Measurements from ENCODE around the gene SEMA4D. TPM values are rescaled to one million over a fixed set of nuclear protein-coding genes. Genes with fewer than 3 reads are reported as not detected.

SEMA4D gene
- total RNA-seq, 2 donors from 2014 or later = 17.1 to 52.7 TPM

GRCh38 chr9:89351584-89352300 lies 146.2 kb downstream of the SEMA4D start:
- Histone ChIP-seq H3K9me3 (no peaks in the 10 kb centered on the region), H3K27me3 (replicated peaks; ENCODE audit: insufficient read depth) (no peaks in the 10 kb centered on the region), H3K36me3 (peaks cover 2 to 26% of the 10 kb centered on the region in 2 donors), H3K4me3 (no peak overlapping the region), H3K4me1 (replicated peaks) (no peaks in the 10 kb centered on the region), H3K27ac (no peak overlapping the region)
- intact Hi-C loops (cut with DNase I) = no loop called here
- no peak for DNase-seq (ENCODE audit: low spot score)
- TF ChIP-seq CTCF (IDR thresholded peaks at IDR 0.05) = no peak
- TF ChIP-seq POLR2AphosphoS5 (IDR thresholded peaks at IDR 0.05) = no peak
- no peak for TF ChIP-seq POLR2A (IDR thresholded peaks at IDR 0.05)
- 92% methylated on average over 6 of the region's 6 CpGs for WGBS

DNA sequence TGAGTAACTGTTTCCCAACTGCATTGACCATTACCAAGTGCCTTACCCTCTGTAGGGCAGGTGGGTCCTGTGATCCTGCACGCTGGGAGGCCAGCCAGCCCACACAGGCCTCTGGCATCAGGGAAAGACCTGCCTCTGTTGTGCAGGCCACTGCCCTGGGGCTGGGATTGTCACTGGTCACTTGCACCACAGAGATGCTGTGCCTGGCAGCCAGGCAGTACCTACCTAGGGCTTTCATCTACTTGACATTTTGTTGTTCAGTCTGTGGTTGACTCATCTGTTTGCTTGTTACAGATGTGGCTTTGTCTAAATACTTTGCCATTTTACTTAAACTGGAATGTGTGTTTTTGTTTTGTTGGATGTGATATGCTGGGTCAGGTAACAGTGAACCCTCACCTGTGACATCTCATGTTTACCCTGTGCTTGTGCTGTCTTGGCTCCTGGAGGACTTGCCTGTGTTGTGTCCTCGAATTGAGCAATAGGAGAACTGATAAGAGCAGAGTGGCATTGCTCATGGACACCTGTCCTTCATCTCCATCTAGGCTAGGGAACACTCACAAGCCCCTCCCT lies 146.8 kb downstream of the SEMA4D start:
- intact Hi-C loops (cut with DNase I) = no loop called here
- Histone ChIP-seq H3K27ac (no peak overlapping the region), H3K36me3 (peaks cover 2 to 26% of the 10 kb centered on the region in 2 donors), H3K9me3 (no peaks in the 10 kb centered on the region), H3K4me1 (replicated peaks) (no peaks in the 10 kb centered on the region), H3K27me3 (replicated peaks; ENCODE audit: insufficient read depth) (no peaks in the 10 kb centered on the region), H3K4me3 (no peak overlapping the region)
- DNase-seq (ENCODE audit: low spot score) = no peak
- TF ChIP-seq POLR2AphosphoS5 (IDR thresholded peaks at IDR 0.05) = no peak
- no peak for TF ChIP-seq CTCF (IDR thresholded peaks at IDR 0.05)
- 88% methylated on average over 2 of the region's 2 CpGs for WGBS

DNA sequence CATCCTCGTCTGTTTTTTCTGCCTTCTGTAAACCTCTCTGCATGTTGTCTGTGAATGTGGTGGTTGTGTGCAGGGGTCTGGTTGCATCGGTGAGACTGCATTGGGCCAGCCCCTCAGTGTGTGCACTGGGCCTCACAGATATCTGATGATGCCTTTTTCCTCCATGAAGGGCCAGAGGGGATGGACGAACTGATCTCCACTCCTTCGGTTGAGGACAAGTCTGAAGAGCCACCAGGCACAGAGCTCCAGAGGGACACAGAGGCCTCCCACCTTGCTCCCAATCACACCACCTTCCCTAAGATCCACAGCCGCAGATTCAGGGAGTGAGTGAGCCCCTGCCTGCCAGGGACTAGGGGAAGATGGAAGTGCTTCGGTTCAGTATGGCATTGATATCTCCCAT lies 148.3 kb downstream of the SEMA4D start:
- Histone ChIP-seq H3K27me3 (replicated peaks; ENCODE audit: insufficient read depth) (no peaks in the 10 kb centered on the region), H3K9me3 (no peaks in the 10 kb centered on the region), H3K36me3 (peaks cover 2 to 26% of the 10 kb centered on the region in 2 donors), H3K27ac (no peak overlapping the region), H3K4me1 (replicated peaks) (no peaks in the 10 kb centered on the region), H3K4me3 (no peak overlapping the region)
- 94% methylated on average over 6 of the region's 6 CpGs for WGBS
- DNase-seq (ENCODE audit: low spot score) = no peak
- TF ChIP-seq CTCF (IDR thresholded peaks at IDR 0.05) (no peak), POLR2AphosphoS5 (IDR thresholded peaks at IDR 0.05) (no peak), POLR2A (IDR thresholded peaks at IDR 0.05) (no peak)
- intact Hi-C loops (cut with DNase I) = no loop called here

DNA sequence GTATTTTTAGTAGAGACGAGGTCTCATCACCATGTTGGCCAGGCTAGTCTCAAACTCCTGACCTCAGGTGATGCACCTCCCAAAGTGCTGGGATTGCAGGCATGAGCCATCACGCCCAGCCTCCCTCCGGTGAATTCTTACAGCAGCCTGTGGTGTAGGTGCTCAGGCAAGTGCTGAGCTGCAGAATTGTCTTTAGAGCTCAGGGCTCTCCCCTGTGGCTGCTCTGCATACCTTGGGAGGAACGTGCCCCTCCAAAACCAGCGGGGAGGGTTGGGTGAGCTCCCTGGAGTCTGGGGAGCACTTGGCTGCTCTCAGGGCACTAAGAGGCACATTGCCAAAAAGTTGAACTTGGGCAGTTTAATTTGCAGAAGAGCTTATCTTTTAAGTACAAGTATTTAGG lies 150.3 kb downstream of the SEMA4D start:
- no peaks in the 10 kb centered on the region for H3K4me1 ChIP-seq (replicated peaks)
- intact Hi-C loops (cut with DNase I) = no loop called here

More for the DNA sequence above, 150.3 kb downstream of the SEMA4D start:
- DNase-seq (ENCODE audit: low spot score) = no peak
- TF ChIP-seq CTCF (IDR thresholded peaks at IDR 0.05) (no peak), POLR2AphosphoS5 (IDR thresholded peaks at IDR 0.05) (no peak), POLR2A (IDR thresholded peaks at IDR 0.05) (no peak)
- peaks cover 2 to 26% of the 10 kb centered on the region in 2 donors for H3K36me3 ChIP-seq
- H3K27me3 ChIP-seq (replicated peaks; ENCODE audit: insufficient read depth) = no peaks in the 10 kb centered on the region
- 77% methylated on average over 5 of the region's 5 CpGs for WGBS
- H3K4me3 ChIP-seq = no peak overlapping the region
- no peak overlapping the region for H3K27ac ChIP-seq
- H3K9me3 ChIP-seq = no peaks in the 10 kb centered on the region

Measured in prostate gland (tissue), 2 donors.